Nephron (organoid): Measurements from ENCODE around the gene DUS1L.

ENCODE experiments used
- H3K27ac Mint-ChIP-seq, 3 experiments: 2 replicates each; pipeline ENCODE4 v1.8.0; 2020; ENCODE audit warnings: mixed read lengths in 3 of 3, mild to moderate bottlenecking in 2 of 3, moderate library complexity in 1 of 3
- H3K27me3 Mint-ChIP-seq: 2 replicates; pipeline ENCODE4 v1.8.0; 2021; ENCODE audit warnings: low read depth, mild to moderate bottlenecking, moderate library complexity, mixed read lengths
- H3K36me3 Mint-ChIP-seq: 2 replicates; pipeline ENCODE4 v1.8.0; 2020; ENCODE audit warnings: low read depth, mixed read lengths
- H3K4me1 Mint-ChIP-seq: 2 replicates; pipeline ENCODE4 v1.8.0; 2020; ENCODE audit warnings: mixed read lengths
- H3K4me3 Mint-ChIP-seq, 3 experiments: 2 replicates each; pipeline ENCODE4 v1.8.0; 2020; ENCODE audit warnings: mild to moderate bottlenecking in 3 of 3, mixed read lengths in 3 of 3, moderate library complexity in 2 of 3
- H3K9me3 Mint-ChIP-seq: 2 replicates; pipeline ENCODE4 v1.8.0; 2020; ENCODE audit warnings: mixed read lengths
- TF ChIP-seq, protein P1 (sequence below), 3 experiments: fragments of 200-600 bp; sonication (generic); IDR thresholded peaks; one replicate each; pipeline ENCODE4 v1.5.0; 2021; ENCODE audit warnings: antibody characterized with exemption in 3 of 3; ENCODE audit not compliant: unreplicated experiment in 3 of 3

Gene DUS1L

DNA sequence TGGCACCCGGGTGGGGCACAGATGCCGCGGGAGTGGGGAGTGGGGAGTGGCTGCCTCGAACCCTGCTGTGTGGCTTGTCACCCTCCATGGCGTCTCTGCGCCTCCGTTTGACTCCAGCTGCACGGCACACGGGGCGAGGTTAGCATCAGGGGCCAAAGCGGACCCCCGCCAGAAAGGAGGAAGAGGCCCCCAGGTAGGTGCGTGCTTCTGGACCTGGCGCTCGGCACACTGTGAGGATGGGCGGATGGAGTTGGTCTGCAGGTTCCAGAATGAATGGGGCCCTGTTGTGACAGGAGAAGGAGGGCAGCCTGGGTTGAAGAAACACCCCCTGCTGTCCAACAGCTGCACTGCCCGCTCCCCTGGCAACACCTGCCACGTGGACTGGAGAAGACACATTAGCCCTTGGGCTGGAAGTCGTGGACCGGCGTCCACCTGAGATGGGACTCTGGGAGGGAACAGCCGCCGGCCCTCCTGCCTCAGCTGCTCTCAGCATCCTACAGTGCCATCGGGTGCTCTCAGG is 41.8 kb upstream of the DUS1L start:
- Mint-ChIP-seq H3K9me3 (no peaks in the 10 kb centered on the region), H3K4me1 (peaks cover 28% of the 10 kb centered on the region), H3K36me3 (no peaks in the 10 kb centered on the region), H3K27ac (no peak overlapping the region), H3K27me3 (no peaks in the 10 kb centered on the region), H3K4me3 (no peak overlapping the region)
- TF ChIP-seq, protein P1, sequence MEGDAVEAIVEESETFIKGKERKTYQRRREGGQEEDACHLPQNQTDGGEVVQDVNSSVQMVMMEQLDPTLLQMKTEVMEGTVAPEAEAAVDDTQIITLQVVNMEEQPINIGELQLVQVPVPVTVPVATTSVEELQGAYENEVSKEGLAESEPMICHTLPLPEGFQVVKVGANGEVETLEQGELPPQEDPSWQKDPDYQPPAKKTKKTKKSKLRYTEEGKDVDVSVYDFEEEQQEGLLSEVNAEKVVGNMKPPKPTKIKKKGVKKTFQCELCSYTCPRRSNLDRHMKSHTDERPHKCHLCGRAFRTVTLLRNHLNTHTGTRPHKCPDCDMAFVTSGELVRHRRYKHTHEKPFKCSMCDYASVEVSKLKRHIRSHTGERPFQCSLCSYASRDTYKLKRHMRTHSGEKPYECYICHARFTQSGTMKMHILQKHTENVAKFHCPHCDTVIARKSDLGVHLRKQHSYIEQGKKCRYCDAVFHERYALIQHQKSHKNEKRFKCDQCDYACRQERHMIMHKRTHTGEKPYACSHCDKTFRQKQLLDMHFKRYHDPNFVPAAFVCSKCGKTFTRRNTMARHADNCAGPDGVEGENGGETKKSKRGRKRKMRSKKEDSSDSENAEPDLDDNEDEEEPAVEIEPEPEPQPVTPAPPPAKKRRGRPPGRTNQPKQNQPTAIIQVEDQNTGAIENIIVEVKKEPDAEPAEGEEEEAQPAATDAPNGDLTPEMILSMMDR (IDR thresholded peaks at IDR 0.05; ENCODE audit: unreplicated experiment in 3 of 3), result peak; percentile 9 to 16 (median 15)

DNA sequence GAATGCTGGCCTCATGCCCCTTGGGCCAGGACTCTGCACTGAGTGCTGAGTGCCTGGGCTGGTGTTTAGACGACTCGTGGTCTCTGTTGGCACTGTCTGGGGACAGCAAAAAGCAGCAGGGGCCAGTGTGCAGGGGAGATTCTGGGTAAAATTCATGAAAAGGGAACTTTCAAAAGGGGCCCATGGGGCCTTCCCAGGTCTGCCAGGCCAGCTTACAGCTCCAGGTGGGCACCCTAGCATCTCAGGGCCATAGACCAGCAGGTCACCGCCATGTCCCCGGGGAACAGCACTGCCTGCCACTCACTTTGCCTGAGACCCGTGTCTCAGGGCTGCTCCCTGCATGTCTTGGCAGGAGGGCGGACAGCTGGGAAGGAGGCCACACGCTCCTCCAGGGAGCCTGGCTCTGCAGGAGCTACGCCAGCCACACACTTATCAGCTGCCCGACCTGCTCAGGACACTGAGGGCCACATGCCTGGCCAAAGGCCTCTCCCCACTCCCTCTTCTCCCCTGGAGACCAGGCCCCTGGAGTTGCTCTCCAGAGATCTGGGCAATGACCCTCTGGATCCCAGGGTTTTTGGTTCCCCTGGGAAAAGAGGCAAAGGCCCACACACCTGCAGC is 41.2 kb upstream of the DUS1L start:
- Mint-ChIP-seq H3K36me3 (no peaks in the 10 kb centered on the region), H3K4me3 (no peak overlapping the region), H3K27me3 (no peaks in the 10 kb centered on the region), H3K27ac (peak overlapping the region; percentile 63 to 82 (median 68)), H3K9me3 (no peaks in the 10 kb centered on the region), H3K4me1 (peaks cover 28% of the 10 kb centered on the region)
- TF ChIP-seq, protein P1 (IDR thresholded peaks at IDR 0.05; ENCODE audit: unreplicated experiment in 3 of 3), result no peak

DNA sequence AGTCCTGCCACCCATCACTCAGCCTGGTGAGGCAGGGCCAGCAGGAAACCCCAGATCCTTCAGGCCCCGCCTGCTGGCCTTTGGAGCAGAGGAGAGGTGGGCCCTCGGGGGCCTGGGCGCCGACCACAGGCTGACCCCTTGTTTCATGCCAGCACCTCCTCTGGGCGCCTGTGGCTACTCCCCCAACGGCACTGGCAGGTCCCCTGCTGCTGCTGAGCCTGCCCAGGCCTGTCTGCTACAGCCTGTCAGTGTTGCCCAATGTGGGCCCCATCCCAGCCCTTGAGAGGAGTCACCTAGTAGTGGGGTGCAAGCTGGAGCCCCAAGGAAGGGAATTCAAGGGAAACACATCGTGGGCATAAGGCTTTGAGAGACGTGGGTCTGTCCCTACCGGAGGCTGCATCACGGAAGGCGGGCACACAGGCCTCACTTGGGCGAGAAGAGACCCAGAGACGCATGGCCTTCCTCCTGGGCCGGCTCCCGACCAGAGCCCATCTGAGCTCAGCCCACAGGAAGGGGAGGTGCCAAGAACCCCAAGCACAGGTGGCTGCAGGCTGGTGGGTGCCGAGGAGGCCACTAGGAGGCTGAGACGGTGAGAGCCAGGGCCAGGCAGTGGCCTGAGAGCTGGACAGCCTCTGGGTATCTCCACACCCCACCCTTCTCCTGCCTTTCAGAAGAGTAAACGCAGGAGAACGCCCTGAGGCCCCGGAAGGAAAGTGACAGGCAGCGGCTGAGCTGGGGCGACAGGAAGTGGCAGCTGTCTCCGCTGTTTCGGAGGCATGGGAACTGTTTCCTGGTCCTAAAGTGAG is 40.5 kb upstream of the DUS1L start:
- H3K36me3 Mint-ChIP-seq, result no peaks in the 10 kb centered on the region
- H3K4me3 Mint-ChIP-seq, result no peak overlapping the region
- H3K4me1 Mint-ChIP-seq, result peaks cover 28% of the 10 kb centered on the region
- H3K9me3 Mint-ChIP-seq, result no peaks in the 10 kb centered on the region
- H3K27me3 Mint-ChIP-seq, result no peaks in the 10 kb centered on the region
- TF ChIP-seq, protein P1 (IDR thresholded peaks at IDR 0.05; ENCODE audit: unreplicated experiment in 3 of 3), result peak; percentile 21 to 39 (median 28)
- peak overlapping the region; percentile 63 to 82 (median 68) for H3K27ac Mint-ChIP-seq

DNA sequence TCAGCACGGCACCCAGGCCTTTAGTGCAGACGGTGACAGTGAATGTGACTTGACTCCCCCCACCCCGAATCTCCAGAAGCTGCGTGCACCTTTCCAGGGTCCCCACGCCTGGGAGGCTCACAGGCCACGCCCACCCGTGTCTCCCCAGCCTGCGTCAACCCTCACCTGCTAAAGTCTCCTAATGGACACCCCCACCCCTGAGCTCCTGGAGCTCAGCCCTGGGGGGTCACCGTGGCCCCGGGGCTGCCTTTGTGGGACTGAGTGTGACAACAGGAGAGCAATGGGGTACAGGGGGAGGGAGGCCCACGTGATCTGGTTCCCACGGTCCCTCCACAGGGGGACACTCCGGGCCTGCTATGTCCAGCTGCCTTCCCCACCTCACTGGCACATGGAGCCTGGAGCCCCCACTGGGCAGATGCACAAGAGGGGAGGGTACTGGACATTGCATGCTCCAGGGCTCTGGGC is 39.8 kb upstream of the DUS1L start:
- Mint-ChIP-seq H3K36me3 (no peaks in the 10 kb centered on the region), H3K9me3 (no peaks in the 10 kb centered on the region), H3K4me1 (peaks cover 28% of the 10 kb centered on the region), H3K4me3 (no peak overlapping the region), H3K27ac (peak overlapping the region in 2 of 3 experiments; percentile 43 to 65), H3K27me3 (no peaks in the 10 kb centered on the region)
- TF ChIP-seq, protein P1 (IDR thresholded peaks at IDR 0.05; ENCODE audit: unreplicated experiment in 3 of 3), result no peak

DNA sequence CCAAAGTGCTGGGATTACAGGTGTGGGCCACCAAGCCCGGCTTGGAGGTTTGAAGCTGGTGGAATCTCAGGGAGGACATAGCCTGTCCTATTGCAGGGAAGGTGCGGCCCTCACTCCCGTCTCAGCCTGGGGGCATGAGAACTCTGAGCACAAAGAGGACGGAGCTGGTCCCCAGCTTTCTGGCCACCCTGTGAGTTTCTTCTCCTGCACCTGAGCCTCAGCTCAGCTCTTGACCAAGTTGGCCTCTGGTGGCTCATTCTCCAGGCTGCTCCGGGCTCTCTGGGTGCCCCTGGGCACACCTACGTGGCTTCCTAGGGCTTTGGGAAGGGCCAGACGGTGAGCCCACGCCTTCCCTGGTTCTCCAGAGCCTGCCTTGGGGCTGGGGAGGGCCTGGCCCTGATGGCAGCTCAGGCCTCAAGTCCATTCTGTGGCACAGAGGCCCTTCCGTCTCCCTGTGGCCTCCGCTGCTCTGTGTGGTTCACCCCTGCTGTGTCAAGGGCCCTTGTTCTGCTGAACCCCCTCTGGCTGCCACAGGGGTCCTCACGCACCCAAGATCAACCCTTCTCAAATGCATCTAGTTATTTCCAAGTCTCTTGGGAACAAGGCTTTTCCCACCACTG is 39.3 kb upstream of the DUS1L start:
- Mint-ChIP-seq H3K27ac (peak overlapping the region in 2 of 3 experiments; percentile 43 to 65), H3K36me3 (no peaks in the 10 kb centered on the region), H3K27me3 (no peaks in the 10 kb centered on the region), H3K4me3 (no peak overlapping the region), H3K4me1 (peaks cover 28% of the 10 kb centered on the region), H3K9me3 (no peaks in the 10 kb centered on the region)
- TF ChIP-seq, protein P1 (IDR thresholded peaks at IDR 0.05; ENCODE audit: unreplicated experiment in 3 of 3), result no peak
